ENCODE results near the gene ZNF750.

GRCh38 chr17:82848022-82848592, 8.3 kb upstream of the ZNF750 start:
- TF ChIP-seq CTCF (conservative IDR thresholded peaks at IDR 0.05) (no peak), ZFX (IDR thresholded peaks at IDR 0.05) (no peak)

Measured in C4-2B (cell line).